HG03432 (cell line): Measurements from ENCODE around the gene DEFB127.
"Not testable (repeated sequence)": the region's sequence is repeated elsewhere in the genome, so short reads cannot be mapped to it uniquely, and the experiment has no call there.

ENCODE experiments used
- ATAC-seq: cut with Tn5 transposase; IDR thresholded peaks from one replicate; pipeline ENCODE4 v1.9.1; 2021; ENCODE audit warnings: mild to moderate bottlenecking, moderate library complexity; ENCODE audit not compliant: unreplicated experiment

The DEFB127 gene

DNA sequence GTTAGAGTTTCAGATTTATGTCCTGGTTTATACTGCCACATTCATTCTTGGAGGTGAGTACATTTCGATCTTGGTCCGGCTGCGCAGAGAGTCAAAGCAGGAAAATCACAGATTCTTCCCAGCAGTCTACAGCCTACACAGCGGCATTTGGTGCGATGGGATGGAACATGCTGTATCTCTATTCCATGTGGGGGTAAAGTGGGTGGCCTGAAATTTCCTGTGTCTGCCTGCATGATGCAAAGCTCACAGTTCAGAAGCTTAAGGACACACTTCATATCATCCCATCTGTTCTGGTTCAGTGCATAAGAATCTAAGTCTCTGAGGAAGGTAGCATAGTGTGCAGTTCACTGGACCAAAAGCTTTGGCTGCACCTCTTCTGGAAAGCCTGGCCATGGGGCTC lies at the start of gene DEFB127:
DEFB127 (plus strand) TSS at position 301 of the 400 bp plus-strand sequence; CDS start at position 392, 91 bp downstream.
- no peak for ATAC-seq

- ATAC-seq: no peak
Observed at GRCh38 chr20:112396-112795, 44.9 kb upstream of the DEFB127 start.

DNA sequence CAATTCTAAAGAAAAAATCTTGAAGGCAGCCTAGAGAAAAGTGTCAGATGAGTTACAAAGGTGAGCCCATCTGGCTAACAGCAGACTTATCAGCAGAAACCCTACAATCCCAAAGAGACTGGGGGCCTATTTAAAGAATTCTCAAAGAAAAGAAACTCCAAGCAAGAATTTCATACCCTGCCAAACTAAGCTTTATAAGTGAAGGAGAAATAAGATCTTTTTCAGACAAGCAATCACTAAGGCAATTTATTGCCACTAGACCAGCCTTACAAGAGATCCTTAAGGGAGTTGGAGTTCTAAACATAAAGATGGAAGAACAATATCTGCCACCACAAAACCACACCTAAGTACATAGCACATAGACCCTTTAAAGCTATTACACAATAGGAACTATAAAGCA lies 39.7 kb upstream of the DEFB127 start:
- no peak for ATAC-seq

GRCh38 chr20:129786-130323 lies 27.4 kb upstream of the DEFB127 start:
- not testable (repeated sequence) for ATAC-seq

DNA sequence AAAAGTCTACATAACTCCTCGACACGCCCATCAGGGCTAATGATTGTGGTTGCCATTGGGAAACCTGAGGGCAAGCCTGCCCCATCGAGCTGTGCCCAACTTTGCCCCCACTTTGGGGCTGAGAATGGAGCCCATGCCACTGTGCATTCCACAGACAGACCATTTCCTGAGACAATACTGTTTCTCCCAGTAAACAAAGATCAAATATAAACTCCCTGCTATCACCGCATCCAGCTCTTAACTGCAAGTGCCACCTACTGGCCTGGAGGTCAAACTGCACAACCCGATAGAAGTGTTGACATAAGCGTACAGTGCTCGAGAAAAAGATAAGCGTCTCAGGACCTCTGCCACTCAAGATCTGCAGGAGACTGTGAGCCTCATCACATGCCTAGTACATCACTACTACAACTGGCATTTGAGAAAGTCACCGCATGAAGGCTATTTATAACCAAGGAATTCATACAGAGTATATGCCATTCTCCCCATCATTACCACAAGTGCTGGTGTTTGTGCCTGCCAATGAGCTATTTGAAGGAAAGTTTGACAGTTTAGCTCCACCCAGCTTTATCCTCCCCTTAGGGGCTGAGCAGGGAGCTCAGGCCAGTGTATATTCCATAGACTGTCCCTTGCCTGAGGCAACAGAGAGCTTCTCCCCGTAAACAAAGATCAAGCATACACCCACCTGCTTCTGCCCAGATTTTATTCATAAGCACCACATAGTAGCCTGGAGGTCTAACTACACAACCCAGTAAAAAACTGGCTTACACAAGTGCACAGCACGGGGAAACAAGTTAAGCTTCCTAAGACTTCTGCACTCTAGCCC lies 19.4 kb upstream of the DEFB127 start:
- ATAC-seq: no peak

GRCh38 chr20:142290-142689 lies 15.0 kb upstream of the DEFB127 start, which contains the start of gene DEFB126:
DEFB126 (plus strand) TSS chr20:142590; CDS start chr20:142629, 39 bp downstream.
- no peak for ATAC-seq

GRCh38 chr20:145877-146276 lies 11.4 kb upstream of the DEFB127 start:
- no peak for ATAC-seq

DNA sequence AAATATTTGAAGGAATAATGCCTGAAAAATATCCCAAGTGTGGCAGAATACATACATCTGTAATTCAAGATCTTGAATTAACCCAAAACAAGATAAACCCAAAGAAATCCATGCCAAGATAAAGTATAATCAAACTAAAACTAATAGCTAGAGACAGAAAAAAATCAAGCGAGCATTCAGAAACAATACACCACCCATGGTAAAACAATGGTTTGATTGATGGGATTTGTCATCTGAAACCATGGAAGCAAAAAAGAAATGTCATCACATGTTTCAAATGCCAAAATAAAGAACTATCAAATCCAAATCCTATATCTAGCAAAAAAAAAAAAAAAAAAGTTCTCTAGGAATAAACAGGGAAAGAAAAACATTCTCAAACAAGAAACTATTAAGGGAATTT lies 5.1 kb upstream of the DEFB127 start:
- ATAC-seq: no peak

- no peak for ATAC-seq
Observed at GRCh38 chr20:164618-165017, 7.4 kb downstream of the DEFB127 start.

DNA sequence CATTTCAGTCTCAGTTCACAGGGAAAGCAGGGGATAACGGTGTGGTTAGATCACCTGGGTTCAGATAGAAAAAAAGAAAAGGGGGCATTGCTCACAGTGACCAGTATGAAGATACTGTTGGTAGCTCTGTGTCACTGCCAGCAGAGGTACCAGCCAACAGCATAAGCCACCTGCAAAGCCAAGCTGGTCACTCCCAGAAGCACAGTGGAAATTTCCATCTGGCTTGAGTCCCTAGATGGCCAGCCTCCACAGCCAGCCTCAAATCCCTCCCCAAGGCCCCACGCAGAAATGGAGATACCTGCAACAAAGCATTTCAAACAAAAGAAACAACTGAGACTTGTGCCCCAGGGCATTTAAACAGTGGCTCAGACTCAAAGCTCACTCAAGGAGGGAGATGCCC lies 11.6 kb downstream of the DEFB127 start:
- ATAC-seq: no peak

DNA sequence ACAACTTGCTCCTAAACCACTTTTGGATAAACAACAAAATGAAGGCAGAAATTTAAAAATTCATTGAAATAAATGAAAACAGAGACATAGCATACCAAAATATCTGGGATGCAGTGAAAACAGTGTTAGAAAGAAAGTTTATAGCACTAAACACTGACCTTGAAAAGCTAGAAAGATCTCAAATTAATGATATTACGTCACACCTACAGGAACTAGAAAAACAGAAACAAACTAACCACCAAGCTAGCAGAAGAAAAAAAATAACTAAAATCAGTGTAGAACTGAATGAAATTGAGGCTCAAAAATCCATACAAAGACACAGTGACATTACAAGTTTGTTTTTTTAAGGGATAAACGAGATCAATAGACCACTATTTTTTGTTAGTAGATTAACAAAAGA lies 27.0 kb downstream of the DEFB127 start:
- no peak for ATAC-seq

GRCh38 chr20:187733-188132 lies 30.5 kb downstream of the DEFB127 start:
- no peak for ATAC-seq

DNA sequence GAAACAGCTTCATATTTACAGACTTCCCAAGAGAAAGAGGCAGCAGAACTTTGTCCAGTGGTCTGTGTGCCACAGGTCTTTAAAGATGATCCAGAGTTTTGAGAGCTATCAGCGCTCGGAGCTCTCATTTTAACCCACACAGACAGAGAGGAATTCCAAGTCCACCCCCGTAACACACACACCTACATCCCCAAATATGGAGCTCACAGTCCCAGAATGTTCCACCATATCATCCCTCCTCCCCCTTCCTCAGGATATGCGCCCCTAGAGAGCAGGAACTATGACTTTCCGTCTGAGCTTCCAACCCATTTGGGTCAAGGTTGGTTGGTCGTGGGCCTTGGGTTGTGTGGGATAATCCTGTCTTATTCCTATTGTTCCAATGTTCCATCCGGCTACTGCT lies 32.4 kb downstream of the DEFB127 start, which contains the start of gene DEFB128:
DEFB128 (minus strand) TSS at position 101 of the 400 bp plus-strand sequence; CDS start at position 13, 88 bp downstream.
- ATAC-seq: no peak

- ATAC-seq: no peak
Observed at GRCh38 chr20:198225-198624, 41.0 kb downstream of the DEFB127 start.

DNA sequence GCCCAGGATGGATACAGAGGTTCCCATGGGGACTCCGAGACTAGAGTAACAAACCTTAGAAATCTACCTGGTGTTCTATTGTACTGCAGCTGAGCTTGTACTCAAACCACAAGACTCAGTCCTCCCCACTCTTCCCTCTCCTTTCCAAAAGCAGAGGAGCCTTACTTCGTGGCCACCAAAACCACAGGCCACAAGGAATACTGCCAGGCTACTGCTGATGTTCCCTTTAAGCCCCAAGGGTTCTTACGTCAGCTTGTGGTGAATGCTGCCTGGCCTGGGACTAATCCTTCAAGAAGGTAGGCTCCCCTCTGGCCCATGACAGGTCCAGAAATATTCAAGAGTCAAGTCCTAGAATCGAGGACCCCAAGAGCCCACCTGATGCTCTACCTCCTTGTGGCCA lies 42.7 kb downstream of the DEFB127 start:
- no peak for ATAC-seq

DNA sequence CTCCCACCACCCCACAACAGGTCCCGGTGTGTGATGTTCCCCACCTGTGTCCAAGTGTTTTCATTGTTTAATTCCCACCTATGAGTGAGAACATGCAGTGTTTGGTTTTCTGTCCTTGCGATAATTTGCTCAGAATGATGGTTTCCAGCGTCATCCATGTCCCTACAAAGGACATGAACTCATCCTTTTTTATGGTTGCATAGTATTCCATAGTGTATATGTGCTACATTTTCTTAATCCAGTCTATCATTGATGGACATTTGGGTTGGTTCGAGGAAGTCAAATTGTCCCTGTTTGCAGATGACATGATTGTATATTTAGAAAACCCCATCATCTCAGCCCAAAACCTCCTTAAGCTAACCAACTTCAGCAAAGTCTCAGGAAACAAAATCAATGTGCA lies 46.4 kb downstream of the DEFB127 start:
- ATAC-seq: not testable (repeated sequence)
